Left lobe of liver (tissue), 2 donors: ENCODE data around the gene ULK1. TPM values are rescaled to one million over a fixed set of nuclear protein-coding genes. Genes with fewer than 3 reads are reported as not detected.
"Not testable (repeated sequence)": the region's sequence is repeated elsewhere in the genome, so short reads cannot be mapped to it uniquely, and the experiment has no call there.

Experiments used
- ATAC-seq: fragments of 200-7000 bp; cut with Tn5 transposase; one replicate; pipeline ENCODE4 v1.9.1; 2020; ENCODE audit warnings: mild to moderate bottlenecking, moderate library complexity
- DNase-seq: peaks from one replicate; pipeline ENCODE4 v3.0.0-alpha.2; 2020; ENCODE audit warnings: low spot score
- total RNA-seq: library from RNA; stranded (reverse); gene quantifications from one replicate; pipeline ENCODE4 v1.2.1, GENCODE V29; 2021
- donor health status: DM: no; HTN: no; CAD: no; lungs with moderate emphysema.
- donor health status: DM: no; HTN: yes; CAD: no.

ULK1 gene
- total RNA-seq, 1 donor from 2014 or later, result 40.3 TPM

DNA sequence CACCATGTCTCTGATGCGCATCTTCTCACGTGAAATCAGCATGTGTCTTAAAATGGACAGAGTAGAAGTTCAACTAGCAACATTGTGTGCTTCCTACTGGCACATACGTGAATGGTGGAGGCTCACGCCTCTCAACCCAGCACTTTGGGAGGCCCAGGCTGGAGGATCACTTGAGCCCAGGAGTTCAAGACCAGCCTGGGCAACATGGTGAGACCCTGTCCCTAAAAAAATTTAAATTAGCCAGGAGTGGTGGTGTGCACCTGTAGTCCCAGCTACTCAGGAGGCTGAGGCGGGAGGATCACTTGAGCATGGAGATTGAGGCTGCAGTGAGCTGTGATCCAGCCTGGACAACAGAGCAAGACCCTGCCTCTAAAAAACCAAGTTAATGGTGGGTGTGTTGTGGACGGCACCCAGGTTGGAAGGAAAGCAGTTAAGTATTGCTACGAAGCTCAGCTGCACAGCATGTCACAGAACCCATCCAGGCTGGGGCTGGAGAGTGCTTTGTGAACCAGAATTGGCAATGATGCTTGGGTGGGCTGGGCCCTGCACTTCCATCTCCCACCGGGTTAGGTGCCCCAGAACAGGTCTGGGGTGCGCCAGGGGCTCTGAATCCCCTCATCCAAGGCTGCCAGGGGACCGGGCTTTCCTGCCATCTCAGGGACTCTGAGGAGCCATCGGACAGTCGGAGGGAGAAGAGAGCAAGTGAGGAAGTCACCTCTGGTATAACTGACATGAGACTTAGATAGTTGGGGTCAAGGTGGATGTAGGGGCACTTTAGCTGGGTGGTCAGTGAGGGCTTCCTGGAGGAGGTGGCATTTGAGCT, 33.0 kb upstream of the ULK1 start:
- ATAC-seq, result no peak
- no peak for DNase-seq

DNA sequence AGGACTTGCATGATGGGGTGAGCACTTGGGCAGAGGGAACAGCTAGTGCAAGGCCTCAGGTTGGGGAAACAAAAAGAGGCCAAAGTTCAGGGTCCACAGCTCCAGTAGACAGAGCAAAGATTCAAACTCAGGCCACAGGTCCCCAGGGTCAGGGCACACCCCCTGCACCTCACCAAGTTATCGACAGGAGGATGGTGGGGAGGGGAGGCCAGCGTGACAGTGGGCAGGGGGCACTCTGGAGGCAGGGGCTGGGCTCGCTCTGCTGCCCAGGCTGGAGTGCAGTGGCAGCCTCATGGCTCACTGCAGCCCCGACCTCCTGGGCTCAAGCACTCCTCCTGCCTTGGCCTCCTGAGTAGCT, 32.4 kb upstream of the ULK1 start:
- ATAC-seq, result peak; percentile 34
- peak; percentile 73 for DNase-seq

DNA sequence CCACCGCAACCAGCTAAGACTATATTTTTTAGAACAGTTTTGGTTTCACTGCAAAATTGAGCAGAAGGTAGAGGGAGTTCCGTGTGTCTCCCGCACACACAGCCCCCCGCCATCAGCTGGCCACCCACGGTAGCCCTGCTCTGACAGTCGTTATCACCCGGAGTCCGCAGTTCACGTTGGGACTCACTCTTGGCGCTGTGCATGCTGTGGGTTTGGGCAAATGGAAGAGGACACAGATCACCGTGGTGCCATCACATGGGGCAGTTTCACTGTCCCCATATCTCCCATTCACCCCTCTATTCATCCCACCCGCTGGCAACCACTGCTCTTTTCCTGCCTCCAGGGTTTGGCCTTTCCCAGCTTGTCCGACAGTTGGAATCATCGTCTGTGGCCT, 31.8 kb upstream of the ULK1 start:
- DNase-seq, result peak; percentile 61
- ATAC-seq, result peak; percentile 40

DNA sequence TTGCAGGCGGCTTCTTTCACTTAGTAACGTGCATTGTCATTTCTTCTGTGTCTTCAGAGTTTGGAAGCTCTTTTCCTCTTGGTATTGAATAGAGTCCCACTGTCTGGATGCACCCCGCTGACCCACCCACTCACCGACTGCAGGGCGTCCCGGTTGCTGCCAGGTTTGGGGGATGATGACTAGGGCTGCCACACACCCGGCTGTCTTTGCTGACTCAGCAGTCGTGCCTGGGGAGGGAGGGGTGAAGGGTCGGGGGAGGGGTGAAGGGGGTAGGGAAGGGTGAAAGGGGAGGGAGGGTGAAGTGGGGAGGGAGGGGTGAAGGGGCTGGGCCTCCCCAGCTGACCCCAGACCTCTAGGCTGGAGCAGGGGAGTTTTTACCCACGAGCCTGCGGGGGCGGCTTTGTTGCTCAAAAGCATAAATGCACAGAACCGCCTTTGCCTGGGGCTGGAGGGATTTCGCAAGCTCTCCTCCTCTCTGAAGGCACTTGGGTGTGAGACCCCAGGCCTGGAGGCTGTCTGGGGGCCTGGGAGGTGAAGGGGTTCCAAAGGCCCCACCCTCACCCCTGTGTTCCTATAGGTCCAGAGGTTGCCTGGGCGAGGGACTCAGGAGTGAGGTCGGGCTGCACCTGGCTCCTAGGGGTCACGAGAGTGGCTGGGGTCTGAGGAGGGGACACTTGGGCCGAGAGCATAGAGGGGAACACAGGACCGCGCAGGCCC, 31.3 kb upstream of the ULK1 start:
- DNase-seq (peak; percentile 61), ATAC-seq (peak; percentile 24)

DNA sequence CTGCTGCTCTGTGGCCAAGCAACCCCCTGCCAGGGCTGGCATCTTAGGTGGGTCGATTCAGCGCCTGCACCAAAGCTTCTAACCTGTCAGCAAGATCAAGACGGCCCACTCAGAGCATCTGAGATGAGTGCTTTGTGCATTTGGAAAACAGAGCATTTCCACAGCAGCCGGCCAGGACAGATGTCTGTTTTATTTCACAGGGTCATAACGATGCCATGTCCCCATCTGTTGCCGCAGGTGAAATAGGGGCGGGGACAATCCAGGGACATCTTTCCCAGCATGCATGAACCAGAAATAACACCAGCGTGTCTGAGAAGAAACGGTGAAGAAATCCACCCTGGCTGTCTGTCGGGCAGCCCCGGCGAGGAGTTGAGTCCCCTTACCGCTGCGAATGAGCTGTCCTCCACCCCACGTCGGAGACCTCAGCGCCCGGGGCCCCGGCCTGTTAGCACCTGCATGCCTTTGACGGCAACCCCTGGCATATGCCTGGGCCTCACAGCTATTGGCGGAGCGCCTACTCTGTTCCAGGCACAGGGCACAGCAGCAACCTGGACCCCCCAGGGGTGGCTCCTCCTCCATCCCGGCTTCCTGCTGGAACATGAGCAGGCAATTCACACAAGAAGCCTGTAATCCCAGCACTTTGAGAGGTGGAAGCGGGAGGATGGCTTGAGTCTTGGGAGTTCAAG, 30.6 kb upstream of the ULK1 start:
- DNase-seq, result no peak
- no peak for ATAC-seq

DNA sequence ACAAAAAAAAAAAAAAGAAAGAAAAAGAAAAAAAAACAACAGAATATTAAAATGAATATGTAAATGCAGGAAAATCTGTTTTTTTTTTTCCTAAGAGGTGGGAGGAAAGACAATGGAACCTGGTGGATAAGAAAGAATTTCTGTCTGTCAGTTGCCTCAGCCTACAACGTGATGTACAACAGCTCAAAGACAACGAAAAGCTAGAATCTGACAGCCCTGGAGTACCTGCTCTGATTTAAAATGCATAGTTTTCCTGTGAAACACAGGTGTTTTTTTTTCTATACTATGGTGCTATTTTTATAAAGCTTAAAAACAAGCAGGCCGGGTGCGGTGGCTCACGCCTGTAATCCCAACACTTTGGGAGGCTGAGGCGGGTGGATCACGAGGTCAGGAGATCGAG, 30.0 kb upstream of the ULK1 start:
- DNase-seq, result no peak

DNA sequence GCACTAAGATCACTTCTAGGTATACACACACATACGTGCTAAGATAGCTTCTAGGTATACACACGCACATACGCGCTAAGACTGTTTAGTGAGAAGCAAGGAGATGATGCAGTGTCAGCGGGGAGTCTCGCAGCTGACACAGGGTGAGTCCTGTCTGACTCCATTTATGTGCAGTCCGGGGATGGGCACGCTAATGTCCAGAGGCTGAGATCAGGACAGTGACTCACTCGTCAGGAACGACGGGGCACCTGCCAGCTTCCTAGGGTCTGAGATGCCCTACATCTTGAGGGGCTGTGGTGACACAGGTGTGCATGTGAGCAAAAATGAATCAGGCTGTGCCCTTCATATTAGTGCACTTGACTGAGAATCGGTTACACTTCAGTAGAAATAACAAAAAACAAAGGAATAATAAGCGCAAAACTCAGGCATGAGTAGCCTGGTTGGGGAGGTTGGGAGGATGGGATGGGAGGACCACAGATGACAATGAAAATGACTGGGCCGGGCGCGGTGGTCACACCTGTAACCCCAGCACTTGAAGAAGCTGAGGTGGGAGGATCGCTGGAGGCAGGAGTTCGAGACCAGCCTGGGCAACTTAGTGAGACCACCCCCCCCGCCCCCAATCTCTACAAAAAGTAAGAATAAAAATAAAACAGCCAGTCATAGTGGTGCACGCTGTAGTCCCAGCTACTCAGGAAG, 29.1 kb upstream of the ULK1 start:
- no peak for ATAC-seq
- DNase-seq, result no peak

More for the DNA sequence above, 30.0 kb upstream of the ULK1 start:
- ATAC-seq, result no peak

DNA sequence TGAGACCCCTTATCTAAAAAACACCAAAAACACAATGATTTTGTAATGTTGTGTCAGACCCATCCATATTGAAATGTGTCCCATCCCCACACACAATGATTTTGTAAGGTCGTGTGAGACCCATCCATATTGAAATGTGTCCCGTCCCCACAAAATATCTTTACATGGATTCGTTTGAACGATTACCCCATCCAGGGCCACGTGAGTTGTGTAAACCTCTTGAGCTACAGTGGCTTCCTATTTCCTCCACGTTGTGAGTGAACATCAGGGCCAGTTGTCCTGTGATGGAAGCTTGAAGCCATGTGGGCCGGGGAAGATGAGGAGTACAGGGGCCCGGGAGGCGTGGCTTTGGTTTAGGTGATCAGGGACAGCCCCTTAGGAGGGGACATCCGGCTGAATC, 27.0 kb upstream of the ULK1 start:
- DNase-seq, result no peak
- ATAC-seq, result no peak

DNA sequence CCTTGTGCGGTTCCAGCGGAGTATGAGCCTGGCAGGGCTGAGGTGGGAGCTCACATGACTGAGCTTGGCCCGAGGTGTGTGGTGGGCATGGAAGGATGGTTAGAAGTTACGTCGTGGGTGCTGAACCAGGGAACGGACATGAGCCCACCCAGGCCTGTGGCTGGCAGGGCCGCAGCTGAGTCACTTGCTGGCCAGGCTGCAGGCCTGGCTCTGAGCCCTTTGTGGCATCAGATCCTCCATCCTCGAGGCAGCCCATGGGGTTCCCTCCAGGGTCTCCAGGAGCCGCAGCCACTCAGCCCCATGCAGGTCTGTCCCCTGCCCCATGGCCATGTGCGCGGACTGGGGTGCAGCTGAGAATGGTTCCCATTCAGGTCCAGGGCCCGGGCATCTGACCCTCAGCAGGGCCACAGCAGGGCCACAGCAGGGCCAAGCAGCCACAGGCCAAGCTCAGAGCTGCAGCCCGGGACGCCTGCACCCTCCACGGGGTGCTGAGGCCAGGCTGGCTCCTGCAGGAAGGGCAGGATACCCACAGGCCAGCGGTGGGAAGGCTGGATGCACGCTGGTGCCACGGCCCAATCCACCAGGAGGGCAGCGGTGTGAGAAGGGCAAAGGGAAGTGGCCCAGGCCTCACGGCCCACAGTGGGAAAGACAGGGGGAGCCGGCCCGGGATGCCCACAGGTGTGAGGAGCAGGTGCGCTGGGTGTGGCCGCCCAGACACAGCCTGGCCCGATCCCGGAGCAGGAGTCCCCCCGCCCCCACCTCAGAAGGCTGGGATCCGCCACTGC, 26.3 kb upstream of the ULK1 start:
- ATAC-seq (no peak), DNase-seq (no peak)

DNA sequence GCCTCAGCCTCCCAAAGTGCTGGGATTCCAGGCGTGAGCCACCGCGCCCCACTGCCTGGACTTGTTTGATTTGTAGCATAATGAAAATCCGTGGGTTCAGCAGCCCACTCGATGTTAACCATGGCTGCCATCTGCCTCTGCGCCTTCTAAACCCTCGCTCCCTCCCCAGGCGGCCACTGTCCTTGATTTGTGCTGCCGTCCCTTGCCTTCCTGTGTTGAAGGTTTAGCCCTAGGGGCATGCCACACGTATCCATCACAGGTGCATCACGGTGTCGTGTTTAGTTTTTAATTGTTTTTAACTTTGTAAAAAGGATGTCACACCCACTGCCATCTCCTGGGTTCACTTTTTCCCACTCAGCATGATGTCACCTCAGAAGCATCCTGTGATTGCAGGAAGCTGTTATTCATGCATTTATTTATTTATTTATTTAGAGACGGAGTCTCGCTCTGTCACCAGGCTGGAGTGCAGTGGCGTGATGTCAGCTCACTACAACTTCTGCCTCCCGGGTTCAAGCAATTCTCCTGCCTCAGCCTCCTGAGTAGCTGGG, 24.5 kb upstream of the ULK1 start:
- ATAC-seq, result no peak
- no peak for DNase-seq

DNA sequence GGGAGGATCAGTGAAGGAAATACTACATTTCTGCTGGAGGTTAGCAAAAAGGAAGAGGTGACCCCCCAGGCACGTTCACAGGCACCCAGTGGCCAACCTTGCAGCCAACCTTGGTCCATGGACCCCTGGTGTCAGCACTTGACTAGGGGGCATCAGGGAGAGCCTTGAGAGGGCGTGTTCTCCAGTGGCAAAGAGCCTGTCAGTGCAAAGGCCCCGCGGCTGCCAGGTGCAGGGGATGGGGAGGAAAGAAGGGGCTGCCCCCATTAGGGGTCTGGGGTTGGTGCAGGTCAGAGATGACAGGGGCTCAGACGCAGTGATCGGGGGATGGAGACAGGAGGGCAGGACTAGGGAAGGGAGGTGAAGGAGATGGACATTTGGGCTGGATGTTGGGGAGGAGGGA, 22.7 kb upstream of the ULK1 start:
- no peak for ATAC-seq

DNA sequence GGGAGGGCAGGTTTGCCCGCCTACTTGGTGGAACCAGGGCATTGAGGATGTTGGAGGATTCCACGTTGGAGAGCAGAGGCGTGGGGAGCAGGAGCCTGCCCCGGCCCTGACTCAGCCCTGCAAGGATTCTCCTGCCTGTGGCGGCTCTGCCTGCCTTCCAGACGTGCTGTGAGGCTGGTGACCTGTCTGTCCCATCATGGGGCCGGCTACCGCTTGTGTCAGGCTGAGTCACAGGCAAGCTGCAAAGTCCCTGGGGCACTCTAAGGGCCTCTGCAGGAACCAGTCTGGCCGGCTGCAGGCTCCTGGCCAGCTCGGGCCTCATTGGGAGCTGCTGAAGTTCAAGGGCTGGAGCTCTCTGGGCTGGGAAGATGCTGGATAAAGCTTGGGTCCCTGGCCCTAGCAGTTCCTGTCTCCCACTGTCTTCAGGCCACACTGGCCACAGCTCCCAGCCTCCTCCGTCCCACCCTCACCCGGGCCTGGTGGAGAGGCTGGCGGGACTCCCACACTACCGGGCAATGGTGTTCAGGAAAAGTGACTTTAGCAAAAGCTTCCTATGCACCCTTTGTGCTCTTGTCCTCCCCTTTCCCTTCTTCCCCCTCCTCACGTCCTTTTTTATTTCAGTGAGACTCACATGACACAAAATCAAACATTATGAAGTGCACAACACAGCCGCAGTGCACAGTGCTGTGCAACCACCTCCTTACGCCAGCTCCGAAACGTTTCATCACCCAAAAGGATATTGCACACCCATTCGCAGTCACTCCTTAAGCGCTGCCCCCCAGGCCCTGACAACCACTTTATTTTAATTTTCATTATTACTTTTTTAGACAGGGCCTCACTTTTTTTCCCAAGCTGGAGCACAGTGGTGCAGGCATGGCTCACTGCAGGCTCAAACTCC, 22.0 kb upstream of the ULK1 start:
- ATAC-seq, result no peak
- DNase-seq, result no peak

More for the DNA sequence above, 22.7 kb upstream of the ULK1 start:
- DNase-seq, result no peak

DNA sequence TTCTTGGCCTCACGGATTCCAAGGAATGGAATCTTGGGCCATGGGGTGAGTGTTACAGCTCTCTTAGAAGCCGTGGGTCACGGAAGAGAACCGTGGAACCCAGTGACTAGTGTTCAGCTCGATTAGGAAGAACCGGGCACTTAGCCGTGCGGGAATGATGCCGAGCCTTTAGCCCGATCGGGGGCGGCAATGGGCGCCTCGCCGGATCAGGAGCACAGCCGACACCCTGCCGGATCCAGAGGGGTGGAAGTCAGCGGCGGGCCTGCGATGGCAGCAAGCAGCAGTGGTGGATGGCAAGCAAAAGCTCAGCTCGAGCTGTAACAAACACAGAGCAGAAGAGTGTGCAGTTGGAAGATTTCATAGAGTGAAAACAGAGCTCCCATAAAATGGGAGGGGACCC, 21.1 kb upstream of the ULK1 start:
- no peak for DNase-seq
- no peak for ATAC-seq

DNA sequence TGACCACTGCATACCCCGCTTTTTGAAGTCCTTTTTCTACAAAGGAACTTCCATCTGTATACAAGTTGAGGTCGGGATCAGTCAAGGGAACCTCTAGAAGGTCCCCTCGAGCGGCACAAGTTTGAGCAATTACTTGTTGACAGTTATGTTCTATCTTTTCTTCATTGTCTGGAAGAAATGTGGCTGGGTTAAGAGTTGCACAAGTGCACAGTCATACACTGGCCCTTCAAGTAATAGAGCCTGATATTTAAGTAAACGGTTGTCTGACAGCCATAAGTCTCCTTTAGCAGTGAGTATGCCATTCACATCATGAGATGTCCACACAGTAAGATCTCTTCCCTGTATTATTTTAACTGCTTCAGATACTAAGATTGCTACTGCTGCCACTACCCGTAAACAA, 19.4 kb upstream of the ULK1 start:
- not testable (repeated sequence) for DNase-seq, ATAC-seq

DNA sequence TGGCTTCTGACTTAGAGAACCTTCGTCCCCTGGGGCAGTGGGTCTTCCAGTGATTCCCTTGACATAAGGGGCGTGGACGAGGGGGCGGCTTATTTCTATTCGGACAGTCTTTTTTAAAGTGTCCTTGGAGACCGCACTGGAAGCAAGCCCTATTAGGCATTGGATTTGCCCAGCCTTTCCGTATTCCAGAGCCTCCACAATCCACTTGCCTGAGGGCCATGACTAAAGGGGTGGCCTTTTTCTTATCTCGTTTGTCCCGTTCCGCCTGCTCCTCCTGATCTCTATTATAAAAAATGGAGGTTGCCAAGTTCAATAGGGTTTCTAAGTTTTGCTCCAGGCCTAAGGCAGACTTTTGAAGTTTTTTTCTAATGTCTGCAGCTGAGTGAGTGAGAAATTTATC, 17.2 kb upstream of the ULK1 start:
- not testable (repeated sequence) for ATAC-seq, DNase-seq

DNA sequence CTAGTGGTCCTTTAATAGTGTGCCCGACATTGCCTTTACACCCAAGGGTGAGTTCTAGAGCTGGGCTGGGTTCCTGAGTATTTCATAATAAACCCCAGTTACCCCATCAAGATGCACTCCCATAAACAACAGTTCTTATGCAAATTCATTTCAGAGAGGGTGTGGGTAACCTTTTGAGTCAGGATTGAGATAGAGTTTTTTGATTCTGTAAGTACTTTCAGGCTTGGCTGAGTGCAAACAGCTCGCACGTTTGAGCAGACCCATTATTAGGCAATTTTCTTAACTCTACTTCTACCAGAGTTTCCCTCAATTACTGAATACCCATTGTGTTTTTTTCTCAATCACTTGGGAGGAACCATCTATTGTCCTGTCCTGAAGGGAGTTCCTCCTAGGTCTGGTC, 16.0 kb upstream of the ULK1 start:
- DNase-seq, result not testable (repeated sequence)

DNA sequence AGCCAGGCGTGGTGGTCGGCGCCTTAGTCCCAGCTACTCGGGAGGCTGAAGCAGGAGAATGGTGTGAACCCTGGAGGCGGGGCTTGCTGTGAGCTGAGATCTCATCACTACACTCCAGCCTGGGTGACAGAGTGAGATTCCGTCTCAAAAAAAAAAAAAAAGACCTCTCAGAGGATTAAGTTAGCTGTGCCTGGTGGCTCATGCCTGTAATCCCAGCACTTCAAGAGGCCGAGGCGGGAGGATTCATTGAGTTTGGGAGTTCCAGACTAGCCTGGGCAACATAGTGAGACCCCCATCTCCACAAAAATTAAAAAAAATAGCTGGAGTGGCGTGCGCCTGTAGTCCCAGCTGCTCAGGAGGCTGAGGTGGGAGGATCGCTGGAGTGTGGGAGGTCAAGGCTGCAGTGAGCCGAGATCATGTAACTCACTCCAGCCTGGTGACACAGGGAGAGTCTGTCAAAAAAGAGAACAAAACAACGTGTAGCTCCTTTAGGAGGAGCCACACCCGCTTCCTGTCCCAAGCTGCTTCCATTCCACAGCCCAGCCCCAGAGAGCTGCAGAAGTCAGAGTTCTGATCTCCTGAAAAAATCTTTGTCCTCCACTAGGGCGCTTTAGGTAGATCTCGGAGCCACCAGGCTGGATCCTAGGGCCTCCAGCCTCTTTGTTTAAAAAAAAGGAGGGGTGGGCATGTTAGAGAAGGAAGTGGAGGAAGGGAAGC, 11.5 kb upstream of the ULK1 start:
- ATAC-seq (no peak), DNase-seq (no peak)

More for the DNA sequence above, 16.0 kb upstream of the ULK1 start:
- not testable (repeated sequence) for ATAC-seq

DNA sequence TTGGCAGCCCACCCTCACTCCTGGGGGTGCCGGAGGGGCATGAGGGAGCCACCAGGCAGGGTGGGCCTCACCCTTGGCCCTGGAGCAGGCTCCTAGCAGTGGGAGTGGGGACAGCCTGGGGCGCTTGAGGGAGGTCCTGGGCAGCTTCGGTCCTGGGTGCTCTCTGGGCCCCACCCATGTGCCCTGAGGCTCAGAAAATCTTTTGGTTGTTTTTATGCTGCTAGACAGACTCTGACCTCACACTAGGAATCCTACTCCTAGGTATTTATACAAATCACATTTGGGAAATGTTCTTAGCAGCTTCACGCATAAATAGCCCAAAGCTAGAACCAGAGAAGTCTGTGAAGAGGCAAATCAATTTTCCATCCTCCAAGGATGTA, 10.9 kb upstream of the ULK1 start:
- ATAC-seq (no peak), DNase-seq (no peak)
